Measurements from ENCODE around the gene C14orf119. TPM values are rescaled to one million over a fixed set of nuclear protein-coding genes. Genes with fewer than 3 reads are reported as not detected.
A peak's percentile ranks its signal among the peaks of the same experiment; 100 is the strongest.

Gene C14orf119
- total and polyA plus RNA-seq, 9 of the 15 experiments (the other 6 are each of a cell fraction or from before 2014, with no cell fraction given), result 36.7 to 251 (median 51.8) TPM

DNA sequence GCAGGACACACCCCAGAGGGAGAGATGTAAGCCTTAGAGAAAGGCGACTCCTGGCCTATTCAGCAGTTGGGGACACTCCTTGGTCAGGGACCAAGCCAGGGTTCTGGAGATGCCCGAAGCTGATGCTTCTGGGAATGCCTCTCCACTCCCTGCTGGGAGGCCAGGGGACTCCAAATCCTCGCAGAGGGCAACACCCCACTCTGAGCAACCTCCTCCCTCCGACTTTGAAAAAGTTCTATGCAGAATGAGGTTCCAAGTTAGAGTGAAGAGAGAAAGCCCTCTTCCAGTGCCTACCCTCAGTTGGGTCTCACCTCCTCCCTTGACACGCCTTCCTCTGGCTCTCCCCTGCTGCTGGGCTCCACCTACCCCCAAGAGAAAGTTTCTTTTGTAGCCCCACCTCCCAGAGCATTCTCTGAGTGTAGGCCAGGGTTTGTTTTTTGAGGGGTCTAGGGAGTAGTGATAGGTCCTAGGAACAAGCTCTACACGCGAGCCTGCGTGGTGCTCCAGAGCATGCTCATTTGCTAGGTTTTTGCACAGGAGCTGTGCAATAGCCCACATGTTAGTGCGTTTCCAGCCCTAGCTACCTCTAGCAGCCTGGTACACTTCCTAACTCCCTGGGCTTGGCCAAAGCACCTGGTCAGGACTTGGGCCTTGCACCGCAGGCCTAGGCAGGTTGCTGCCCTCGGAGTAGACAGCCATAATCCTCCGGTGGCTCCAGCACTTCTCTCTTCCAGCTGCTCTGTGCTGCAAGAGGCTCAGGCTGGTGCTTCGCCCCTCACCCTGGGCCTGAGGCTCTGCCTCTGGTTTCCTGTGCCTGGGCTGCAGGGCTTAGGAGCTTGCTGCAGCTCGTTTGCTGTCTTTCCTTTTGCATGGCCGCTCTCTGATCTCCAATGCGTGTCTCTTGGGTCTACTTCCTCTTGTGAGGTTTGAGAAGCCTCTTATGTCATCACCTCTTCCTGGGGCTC is 24.3 kb downstream of the C14orf119 start:
- no peak overlapping the region for H3K27ac ChIP-seq (ENCODE audit: extremely low read depth, low read depth, low read length)
- in situ Hi-C loops (cut with MboI), result loop anchor here (5.0 kb wide), 1 partner anchor 68 kb away; no protein-coding TSS in a partner anchor

More for the DNA sequence above, 24.3 kb downstream of the C14orf119 start:
- Histone ChIP-seq H3K4me3 (no peak overlapping the region), H3K9me3 (replicated peaks; ENCODE audit: control insufficient read depth, insufficient read depth, low read depth, low read length) (no peaks in the 10 kb centered on the region), H2AFZ (ENCODE audit: low read depth, low read length) (peak overlapping the region; percentile 33; the same call in 1 of the 2 replicates), H3K4me1 (replicated peaks in 1 of 2; ENCODE audit: control insufficient read depth in 2 of 2, insufficient read depth in 2 of 2, low read length in 2 of 2) (peaks cover 51 to 56% of the 10 kb centered on the region in 2 experiments), H3K27me3 (ENCODE audit: control insufficient read depth in 2 of 2, insufficient read depth in 2 of 2, low read length in 2 of 2) (peaks cover 0 to 8% of the 10 kb centered on the region in 2 experiments; a peak in 3 of 5 replicates), H3K9ac (ENCODE audit: insufficient read depth in 1 of 2, low read depth in 2 of 2, low read length in 2 of 2) (peak overlapping the region in 1 of 2 experiments; percentile 2; a peak in 1 of 4 replicates), H3K36me3 (ENCODE audit: control insufficient read depth, insufficient read depth, low read length) (no peaks in the 10 kb centered on the region), H4K20me1 (replicated peaks; ENCODE audit: control insufficient read depth, insufficient read depth, low read length) (peaks cover 3% of the 10 kb centered on the region; the same call in 1 of the 2 replicates), H3K79me2 (ENCODE audit: control insufficient read depth, insufficient read depth, low read length) (no peaks in the 10 kb centered on the region), H3K4me2 (ENCODE audit: insufficient read depth, low read length) (peak overlapping the region; percentile 51; the same call in 1 of the 2 replicates), H3K9me1 (ENCODE audit: control insufficient read depth, insufficient read depth, low read length) (no peaks in the 10 kb centered on the region)
- no peak for ATAC-seq
- intact Hi-C loops (cut with micrococcal nuclease), result loop anchor here (1.0 to 5.0 kb wide), 5 partner anchors 27 to 443 kb away; partner anchors contain the start of gene PPP1R3E
- WGBS (ENCODE audit: insufficient coverage, low coverage, missing lambda C conversion rate), result 60% methylated on average over 15 of the region's 16 CpGs
- DNase-seq (ENCODE audit: extremely low read depth in 1 of 4, low spot score in 3 of 4), result no peak
- TF ChIP-seq ZNF121 (CRISPR knock-in tag; conservative IDR thresholded peaks at IDR 0.05), result 0 out of 2 replicates have a peak, but pooled peaks have one; percentile 13
- no peak for TF ChIP-seq TBL1XR1 (IDR thresholded peaks at IDR 0.05; ENCODE audit: low read length in 2 of 2)
- 0 out of 2 replicates have a peak, but pooled peaks have one; percentile 28 for TF ChIP-seq ZFX (CRISPR knock-in tag; IDR thresholded peaks at IDR 0.05)
- CTCF ChIA-PET (ENCODE audit: low intra/inter-chr PET ratio), result interaction anchor here (0.6 to 7.4 kb wide), 17 partner anchors 10 to 266 kb away, joined by 3 to 310 read pairs (median 5); partner anchors contain the start of genes PABPN1, PPP1R3E and SLC7A8
- POLR2A ChIA-PET, result interaction anchor here (0.9 to 1.5 kb wide), 7 partner anchors 18 to 260 kb away, joined by 3 to 9 read pairs (median 4); no protein-coding TSS in a partner anchor
- no TSS peak for BruUV-seq (replicated peaks)
- FAIRE-seq, result no peak

All from K562 (cell line).